Ishikawa (cell line): ENCODE results near the gene ZNF70.
A peak's percentile ranks its signal among the peaks of the same experiment; 100 is the strongest.

Source experiments
- CEBPB ChIP-seq: IDR thresholded peaks from 2 replicates; pipeline ENCODE4 v1.6.1; 2012
- CREB1 ChIP-seq: IDR thresholded peaks from 2 replicates; pipeline ENCODE4 v1.6.1; 2012; ENCODE audit warnings: low read depth
- EGR1 ChIP-seq: IDR thresholded peaks from 2 replicates; pipeline ENCODE4 v1.6.1; 2012
- EP300 ChIP-seq: IDR thresholded peaks from 2 replicates; pipeline ENCODE4 v1.6.1; 2012; ENCODE audit warnings: borderline replicate concordance
- FOXM1 ChIP-seq: IDR thresholded peaks from 2 replicates; pipeline ENCODE4 v1.6.1; 2012; ENCODE audit warnings: low read depth, borderline replicate concordance
- NFIC ChIP-seq: IDR thresholded peaks from 2 replicates; pipeline ENCODE4 v1.6.1; 2012
- RAD21 ChIP-seq: IDR thresholded peaks from 2 replicates; pipeline ENCODE4 v1.6.1; 2012; ENCODE audit warnings: low read depth
- TAF1 ChIP-seq: IDR thresholded peaks from 2 replicates; pipeline ENCODE4 v1.6.1; 2012; ENCODE audit warnings: low read depth, mild to moderate bottlenecking
- TCF12 ChIP-seq: IDR thresholded peaks from 2 replicates; pipeline ENCODE4 v1.6.1; 2012; ENCODE audit warnings: low read depth
- TEAD4 ChIP-seq: IDR thresholded peaks from 2 replicates; pipeline ENCODE4 v1.6.1; 2012
- YY1 ChIP-seq: IDR thresholded peaks from 2 replicates; pipeline ENCODE4 v1.6.1; 2012; ENCODE audit warnings: low read depth
- ZBTB7A ChIP-seq: IDR thresholded peaks from 2 replicates; pipeline ENCODE4 v1.6.1; 2012; ENCODE audit warnings: low read depth
- TF ChIP-seq, protein P1 (sequence below): IDR thresholded peaks from 2 replicates; pipeline ENCODE4 v1.6.1; 2012
- TF ChIP-seq, protein P2 (sequence below): IDR thresholded peaks from 2 replicates; pipeline ENCODE4 v1.6.1; 2012; ENCODE audit warnings: low read depth, mild to moderate bottlenecking
- TF ChIP-seq, protein P3 (sequence below): IDR thresholded peaks from 2 replicates; pipeline ENCODE4 v1.6.1; 2012

Gene ZNF70

DNA sequence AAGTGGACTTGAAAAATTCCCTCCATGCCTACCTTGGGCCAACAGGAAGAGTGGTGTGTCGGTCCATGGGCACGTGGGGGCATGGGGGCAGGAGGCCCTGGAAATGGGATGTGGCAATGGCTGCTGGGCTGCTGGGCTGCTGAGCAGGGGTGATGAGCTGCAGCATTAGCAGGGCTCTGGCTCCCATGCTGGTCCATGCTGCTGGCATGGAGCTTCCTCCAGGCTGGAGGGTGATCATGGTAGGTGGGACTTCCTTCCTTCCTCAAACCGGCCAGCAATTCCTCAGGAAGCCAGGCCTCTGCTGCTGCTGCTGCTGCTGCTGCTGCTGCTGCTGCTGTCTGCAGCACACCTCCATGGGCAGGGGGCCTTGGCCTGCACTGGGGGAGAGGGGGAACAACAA, 55.8 kb downstream of the ZNF70 start:
- TF ChIP-seq TCF12 (no peak), YY1 (no peak), CREB1 (no peak), EP300 (no peak), TEAD4 (no peak), TAF1 (no peak), EGR1 (no peak), ZBTB7A (no peak), CEBPB (no peak)
- TF ChIP-seq, protein P1, sequence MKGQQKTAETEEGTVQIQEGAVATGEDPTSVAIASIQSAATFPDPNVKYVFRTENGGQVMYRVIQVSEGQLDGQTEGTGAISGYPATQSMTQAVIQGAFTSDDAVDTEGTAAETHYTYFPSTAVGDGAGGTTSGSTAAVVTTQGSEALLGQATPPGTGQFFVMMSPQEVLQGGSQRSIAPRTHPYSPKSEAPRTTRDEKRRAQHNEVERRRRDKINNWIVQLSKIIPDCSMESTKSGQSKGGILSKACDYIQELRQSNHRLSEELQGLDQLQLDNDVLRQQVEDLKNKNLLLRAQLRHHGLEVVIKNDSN, result no peak

DNA sequence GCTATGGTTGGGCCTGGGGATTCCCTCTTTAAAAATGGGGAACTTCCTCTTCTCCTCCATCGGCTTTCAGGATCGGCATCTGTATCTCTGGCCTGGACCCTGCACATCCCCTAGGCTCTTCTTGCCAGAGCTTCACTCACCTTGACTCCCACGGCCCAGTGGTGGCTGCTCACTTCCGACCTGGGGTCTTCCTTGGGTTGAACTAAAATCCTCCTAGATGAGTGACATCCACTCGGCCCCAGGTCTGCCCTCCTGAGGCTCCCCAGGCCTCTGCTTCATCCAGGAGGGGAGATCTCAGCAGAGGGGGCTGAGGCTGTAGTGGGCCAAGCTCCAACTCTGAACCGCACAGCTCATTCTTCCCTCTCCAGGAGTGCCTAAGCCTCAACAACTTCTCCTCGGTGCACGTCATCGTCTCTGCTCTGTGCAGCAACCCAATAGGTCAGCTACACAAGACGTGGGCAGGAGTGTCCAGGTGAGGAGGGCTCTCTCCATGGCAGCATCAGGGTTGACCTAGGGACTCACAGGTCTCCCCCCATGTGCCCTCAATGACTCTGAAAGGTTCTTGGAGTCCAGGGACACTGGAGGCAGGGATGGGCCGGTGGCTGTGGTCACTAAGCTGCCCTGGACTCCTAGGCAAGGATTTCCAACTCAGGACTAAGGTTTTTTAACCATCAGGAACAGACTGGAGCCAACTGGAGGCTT, 56.8 kb downstream of the ZNF70 start:
- TF ChIP-seq FOXM1, result no peak
- no peak for TF ChIP-seq CREB1
- TF ChIP-seq CEBPB, result no peak
- TF ChIP-seq, protein P2, sequence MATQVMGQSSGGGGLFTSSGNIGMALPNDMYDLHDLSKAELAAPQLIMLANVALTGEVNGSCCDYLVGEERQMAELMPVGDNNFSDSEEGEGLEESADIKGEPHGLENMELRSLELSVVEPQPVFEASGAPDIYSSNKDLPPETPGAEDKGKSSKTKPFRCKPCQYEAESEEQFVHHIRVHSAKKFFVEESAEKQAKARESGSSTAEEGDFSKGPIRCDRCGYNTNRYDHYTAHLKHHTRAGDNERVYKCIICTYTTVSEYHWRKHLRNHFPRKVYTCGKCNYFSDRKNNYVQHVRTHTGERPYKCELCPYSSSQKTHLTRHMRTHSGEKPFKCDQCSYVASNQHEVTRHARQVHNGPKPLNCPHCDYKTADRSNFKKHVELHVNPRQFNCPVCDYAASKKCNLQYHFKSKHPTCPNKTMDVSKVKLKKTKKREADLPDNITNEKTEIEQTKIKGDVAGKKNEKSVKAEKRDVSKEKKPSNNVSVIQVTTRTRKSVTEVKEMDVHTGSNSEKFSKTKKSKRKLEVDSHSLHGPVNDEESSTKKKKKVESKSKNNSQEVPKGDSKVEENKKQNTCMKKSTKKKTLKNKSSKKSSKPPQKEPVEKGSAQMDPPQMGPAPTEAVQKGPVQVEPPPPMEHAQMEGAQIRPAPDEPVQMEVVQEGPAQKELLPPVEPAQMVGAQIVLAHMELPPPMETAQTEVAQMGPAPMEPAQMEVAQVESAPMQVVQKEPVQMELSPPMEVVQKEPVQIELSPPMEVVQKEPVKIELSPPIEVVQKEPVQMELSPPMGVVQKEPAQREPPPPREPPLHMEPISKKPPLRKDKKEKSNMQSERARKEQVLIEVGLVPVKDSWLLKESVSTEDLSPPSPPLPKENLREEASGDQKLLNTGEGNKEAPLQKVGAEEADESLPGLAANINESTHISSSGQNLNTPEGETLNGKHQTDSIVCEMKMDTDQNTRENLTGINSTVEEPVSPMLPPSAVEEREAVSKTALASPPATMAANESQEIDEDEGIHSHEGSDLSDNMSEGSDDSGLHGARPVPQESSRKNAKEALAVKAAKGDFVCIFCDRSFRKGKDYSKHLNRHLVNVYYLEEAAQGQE, result no peak
- TF ChIP-seq RAD21, result no peak
- no peak for TF ChIP-seq ZBTB7A
- no peak for TF ChIP-seq TEAD4
- no peak for TF ChIP-seq EP300
- TF ChIP-seq, protein P1, result no peak

DNA sequence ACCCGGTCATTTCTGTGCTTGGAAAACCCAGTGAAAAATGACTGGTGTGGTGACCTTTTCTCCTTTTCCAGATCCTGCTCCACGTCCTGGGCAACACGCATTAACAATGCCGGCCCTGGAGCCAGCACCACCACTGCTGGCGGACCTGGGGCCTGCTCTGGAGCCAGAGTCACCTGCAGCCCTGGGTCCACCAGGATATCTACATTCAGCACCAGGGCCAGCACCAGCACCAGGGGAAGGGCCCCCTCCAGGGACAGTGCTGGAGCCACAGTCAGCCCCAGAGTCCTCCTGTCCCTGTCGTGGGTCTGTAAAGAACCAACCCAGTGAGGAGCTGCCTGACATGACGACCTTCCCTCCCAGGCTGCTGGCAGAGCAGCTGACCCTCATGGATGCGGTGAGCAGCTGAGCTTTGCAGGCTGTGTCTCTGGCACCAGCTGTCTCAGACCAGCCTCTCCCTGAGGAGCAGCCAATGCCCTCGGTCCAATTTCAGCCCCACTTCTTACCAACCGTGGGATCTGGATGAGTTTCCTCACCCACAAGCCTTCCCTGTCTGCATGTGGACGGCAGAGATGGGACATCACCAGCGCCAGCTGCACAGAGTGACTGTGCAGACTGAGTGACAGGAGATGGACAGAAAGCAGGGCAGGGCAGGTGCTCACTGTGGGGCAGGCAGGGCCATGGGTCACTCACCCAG, 58.2 kb downstream of the ZNF70 start:
- no peak for TF ChIP-seq EP300
- TF ChIP-seq, protein P2, result peak; percentile 88
- no peak for TF ChIP-seq RAD21
- TF ChIP-seq FOXM1, result no peak
- TF ChIP-seq CEBPB, result no peak
- TF ChIP-seq, protein P3, sequence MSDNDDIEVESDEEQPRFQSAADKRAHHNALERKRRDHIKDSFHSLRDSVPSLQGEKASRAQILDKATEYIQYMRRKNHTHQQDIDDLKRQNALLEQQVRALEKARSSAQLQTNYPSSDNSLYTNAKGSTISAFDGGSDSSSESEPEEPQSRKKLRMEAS, result no peak
- no peak for TF ChIP-seq YY1

DNA sequence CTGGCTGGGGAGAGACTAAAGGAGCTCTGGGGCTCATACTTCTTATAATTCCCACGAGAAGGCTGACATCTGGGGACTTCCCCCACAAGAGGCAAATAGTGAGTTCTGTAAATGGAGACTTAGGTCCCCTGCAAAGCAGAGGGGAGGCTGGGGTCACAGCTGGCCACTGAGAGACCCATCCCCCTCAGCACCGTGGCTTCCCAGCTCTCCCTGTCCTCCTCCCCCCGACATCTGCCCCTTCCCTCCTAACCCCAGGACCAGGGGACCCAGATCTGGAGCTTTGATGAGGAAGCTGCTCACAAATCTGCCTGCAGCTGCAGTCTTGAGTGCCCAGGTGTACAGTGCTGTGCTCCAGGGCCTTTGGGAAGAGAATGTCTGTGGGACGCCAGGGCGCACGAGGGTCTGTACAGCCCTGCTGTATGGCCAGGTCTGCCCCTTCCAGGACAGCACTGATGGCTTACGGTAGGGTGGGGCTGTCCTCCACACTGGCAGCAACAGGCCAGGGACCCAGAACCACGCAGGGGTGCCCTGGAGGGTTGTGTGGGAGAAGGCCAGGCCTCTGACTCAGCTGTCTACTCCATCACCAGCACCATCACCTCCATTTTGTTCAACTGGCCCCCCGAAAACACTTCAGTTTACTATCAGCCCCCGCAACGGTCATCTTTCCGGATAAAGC, 59.0 kb downstream of the ZNF70 start:
- no peak for TF ChIP-seq TCF12
- TF ChIP-seq, protein P3, result no peak

DNA sequence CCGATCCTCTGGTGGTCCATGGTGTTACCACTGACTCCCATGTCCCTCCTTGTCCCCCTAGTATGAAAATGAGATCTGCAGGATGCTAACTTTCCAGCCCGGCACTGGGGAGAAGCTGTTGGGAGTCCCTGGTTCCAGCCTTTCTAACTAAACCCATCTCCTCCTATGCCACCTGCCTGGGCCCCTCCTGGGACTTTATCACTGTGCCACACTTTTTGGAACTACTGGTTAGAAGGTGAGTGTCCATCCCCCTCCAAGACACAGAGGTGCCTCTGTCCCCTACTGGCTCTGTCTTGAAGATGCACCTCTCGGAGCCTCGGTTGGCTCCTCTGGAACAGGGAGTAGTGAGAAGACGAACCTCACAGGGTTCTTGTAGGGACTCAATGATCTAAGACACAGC, 60.2 kb downstream of the ZNF70 start, which contains the start of gene RGL4:
TSS of gene RGL4 (plus strand) at position 301 of the 400 bp plus-strand sequence. CDS start 1,018 bp downstream, outside the sequence.
- TF ChIP-seq, protein P2, result no peak
- no peak for TF ChIP-seq CREB1
- TF ChIP-seq, protein P1, result no peak
- TF ChIP-seq RAD21, result no peak
- TF ChIP-seq NFIC, result no peak
- no peak for TF ChIP-seq FOXM1
- TF ChIP-seq EGR1, result no peak
- no peak for TF ChIP-seq TEAD4
- TF ChIP-seq EP300, result no peak
- TF ChIP-seq YY1, result no peak
- TF ChIP-seq, protein P3, result no peak
- TF ChIP-seq TAF1, result no peak
- TF ChIP-seq ZBTB7A, result no peak
- no peak for TF ChIP-seq CEBPB
- TF ChIP-seq TCF12, result no peak
